GM23248 (cell line): Measurements from ENCODE around the gene LPAR1. TPM values are rescaled to one million over a fixed set of nuclear protein-coding genes. Genes with fewer than 3 reads are reported as not detected.

ENCODE experiments used
- DNase-seq: peaks from one replicate; pipeline ENCODE4 v3.0.0-alpha.2; 2015
- H2AFZ ChIP-seq: fragments of 200-600 bp; sonication (generic); 2 replicates; pipeline ENCODE4 v1.6.1; 2016; ENCODE audit warnings: antibody characterized with exemption
- H3F3A ChIP-seq: fragments of 200-600 bp; sonication (generic); 2 replicates; pipeline ENCODE4 v1.6.1; 2016; ENCODE audit warnings: mild to moderate bottlenecking, antibody characterized with exemption, mixed run types; ENCODE audit not compliant: insufficient read depth
- H3K27ac ChIP-seq: fragments of 200-600 bp; sonication (generic); 2 replicates; pipeline ENCODE4 v1.5.1; 2016; ENCODE audit warnings: mild to moderate bottlenecking
- H3K27me3 ChIP-seq: fragments of 200-600 bp; sonication (generic); replicated peaks from 2 replicates; pipeline ENCODE4 v1.6.1; 2016; ENCODE audit warnings: mild to moderate bottlenecking; ENCODE audit not compliant: insufficient read depth
- H3K36me3 ChIP-seq: fragments of 200-600 bp; sonication (generic); 2 replicates; pipeline ENCODE4 v1.6.1; 2016; ENCODE audit warnings: low read depth, mild to moderate bottlenecking
- H3K4me1 ChIP-seq: fragments of 200-600 bp; sonication (generic); 2 replicates; pipeline ENCODE4 v1.6.1; 2016; ENCODE audit warnings: mild to moderate bottlenecking; ENCODE audit not compliant: insufficient read depth
- H3K4me2 ChIP-seq: fragments of 200-600 bp; sonication (generic); one replicate; pipeline ENCODE4 v1.6.1; 2016; ENCODE audit warnings: mild to moderate bottlenecking; ENCODE audit not compliant: unreplicated experiment
- H3K4me3 ChIP-seq: fragments of 200-600 bp; sonication (generic); 2 replicates; pipeline ENCODE4 v1.5.1; 2016; ENCODE audit warnings: mild to moderate bottlenecking
- H3K79me2 ChIP-seq: fragments of 200-600 bp; sonication (generic); 2 replicates; pipeline ENCODE4 v1.6.1; 2016; ENCODE audit warnings: mild to moderate bottlenecking; ENCODE audit not compliant: insufficient read depth
- H3K9ac ChIP-seq: fragments of 200-600 bp; sonication (generic); 2 replicates; pipeline ENCODE4 v1.6.1; 2016; ENCODE audit warnings: mild to moderate bottlenecking
- H3K9me2 ChIP-seq: fragments of 200-600 bp; sonication (generic); 2 replicates; pipeline ENCODE4 v1.6.1; 2016; ENCODE audit warnings: mixed run types, mild to moderate bottlenecking, moderate library complexity; ENCODE audit not compliant: insufficient read depth
- H3K9me3 ChIP-seq: fragments of 200-600 bp; sonication (generic); one replicate; pipeline ENCODE4 v1.6.1; 2017; ENCODE audit warnings: low read depth
- H4K20me1 ChIP-seq: fragments of 200-600 bp; sonication (generic); 2 replicates; pipeline ENCODE4 v1.6.0; 2016; ENCODE audit not compliant: insufficient read depth
- EZH2 ChIP-seq: fragments of 200-600 bp; sonication (generic); IDR thresholded peaks from 2 replicates; pipeline ENCODE4 v1.6.1; 2018; ENCODE audit warnings: antibody characterized with exemption, mild to moderate bottlenecking; ENCODE audit not compliant: insufficient read depth, poor library complexity, severe bottlenecking
- EZH2phosphoT487 ChIP-seq: fragments of 200-600 bp; sonication (generic); IDR thresholded peaks from 2 replicates; pipeline ENCODE4 v1.6.1; 2018; ENCODE audit warnings: antibody characterized with exemption, moderate library complexity, mild to moderate bottlenecking, low read depth; ENCODE audit not compliant: insufficient read depth
- WGBS, 2 experiments: methylation state at CpG; one replicate each; pipeline ENCODE4 v1.1.6; 2015 to 2017; ENCODE audit warnings: low lambda C conversion rate in 2 of 2, low coverage in 1 of 2; ENCODE audit errors: missing lambda C conversion rate in 2 of 2; 5-methylcytosine and 5-hydroxymethylcytosine counted together
- in situ Hi-C: fragments of 300-500 bp; cut with MboI; formaldehyde crosslinking; loops from 2 replicates; pipeline ENCODE4 v1.15.0; 2020
- polyA plus RNA-seq: library from polyadenylated mRNA; unstranded; fragments of >200 nt; fragmentation: Nextera tagmentation; extraction: Ambion mirVana; gene quantifications from 2 replicates; pipeline ENCODE4 v1.2.1, GENCODE V29; 2016
- total RNA-seq: library from RNA; depleted of rRNA; stranded (reverse); fragments of >200 nt; shearing (Covaris generic); gene quantifications from 2 replicates; pipeline ENCODE4 v1.2.3, GENCODE V29; 2014

The LPAR1 gene
- total and polyA plus RNA-seq, 2 experiments from 2014 or later, result 40.1 to 90.8 TPM

DNA sequence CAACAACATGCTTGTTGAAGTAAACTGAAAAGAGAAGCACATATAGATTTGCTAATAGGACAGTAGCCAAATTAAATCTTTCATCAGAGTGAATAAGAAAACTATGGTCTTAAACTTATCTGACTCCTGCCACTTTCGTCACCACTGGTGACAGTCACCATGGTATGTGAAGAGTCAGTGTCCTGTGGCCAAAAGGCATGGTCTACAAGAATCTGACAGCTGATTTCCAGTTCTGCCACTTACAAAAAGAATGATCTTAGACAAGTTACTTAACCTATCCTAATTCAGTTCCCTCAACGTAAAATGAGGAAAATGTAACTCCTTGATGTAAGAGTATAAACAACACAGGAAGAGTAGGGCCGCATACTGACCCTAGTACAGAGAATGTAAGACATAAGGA lies 102.0 kb downstream of the LPAR1 start:
- Histone ChIP-seq H3K79me2 (peaks cover 90% of the 10 kb centered on the region), H3K27ac (peak overlapping the region; percentile 82), H3K27me3 (no peaks in the 10 kb centered on the region), H3K4me3 (peak overlapping the region; percentile 37), H3K4me1 (peaks cover 78% of the 10 kb centered on the region), H2AFZ (no peak overlapping the region), H3K9me3 (no peaks in the 10 kb centered on the region), H3K36me3 (peaks cover 13% of the 10 kb centered on the region; the same call in 1 of the 2 replicates), H3K9me2 (no peaks in the 10 kb centered on the region), H3K9ac (peak overlapping the region; percentile 43), H3K4me2 (peak overlapping the region; percentile 75), H4K20me1 (no peaks in the 10 kb centered on the region), H3F3A (peaks cover 80% of the 10 kb centered on the region)
- TF ChIP-seq EZH2phosphoT487, result no peak
- no peak for TF ChIP-seq EZH2
- peak; percentile 32 for DNase-seq
- 11 to 14% methylated on average over 3 of the region's 3 CpGs for WGBS, 2 experiments
- in situ Hi-C loops, result no loop called here

GRCh38 chr9:110935829-110936228 lies 102.4 kb downstream of the LPAR1 start:
- Histone ChIP-seq H3K4me3 (no peak overlapping the region), H3K27me3 (no peaks in the 10 kb centered on the region), H3K27ac (peak overlapping the region; percentile 82), H3K4me2 (peak overlapping the region; percentile 75), H3K4me1 (peaks cover 78% of the 10 kb centered on the region), H3F3A (peaks cover 80% of the 10 kb centered on the region), H3K79me2 (peaks cover 90% of the 10 kb centered on the region), H3K36me3 (peaks cover 9% of the 10 kb centered on the region; the same call in 1 of the 2 replicates), H3K9me2 (no peaks in the 10 kb centered on the region), H4K20me1 (no peaks in the 10 kb centered on the region), H2AFZ (no peak overlapping the region), H3K9ac (peak overlapping the region; percentile 43), H3K9me3 (no peaks in the 10 kb centered on the region)
- 27 to 36% methylated on average over 3 of the region's 3 CpGs for WGBS, 2 experiments
- in situ Hi-C loops, result no loop called here
- peak; percentile 58 for DNase-seq
- no peak for TF ChIP-seq EZH2phosphoT487
- TF ChIP-seq EZH2, result no peak

DNA sequence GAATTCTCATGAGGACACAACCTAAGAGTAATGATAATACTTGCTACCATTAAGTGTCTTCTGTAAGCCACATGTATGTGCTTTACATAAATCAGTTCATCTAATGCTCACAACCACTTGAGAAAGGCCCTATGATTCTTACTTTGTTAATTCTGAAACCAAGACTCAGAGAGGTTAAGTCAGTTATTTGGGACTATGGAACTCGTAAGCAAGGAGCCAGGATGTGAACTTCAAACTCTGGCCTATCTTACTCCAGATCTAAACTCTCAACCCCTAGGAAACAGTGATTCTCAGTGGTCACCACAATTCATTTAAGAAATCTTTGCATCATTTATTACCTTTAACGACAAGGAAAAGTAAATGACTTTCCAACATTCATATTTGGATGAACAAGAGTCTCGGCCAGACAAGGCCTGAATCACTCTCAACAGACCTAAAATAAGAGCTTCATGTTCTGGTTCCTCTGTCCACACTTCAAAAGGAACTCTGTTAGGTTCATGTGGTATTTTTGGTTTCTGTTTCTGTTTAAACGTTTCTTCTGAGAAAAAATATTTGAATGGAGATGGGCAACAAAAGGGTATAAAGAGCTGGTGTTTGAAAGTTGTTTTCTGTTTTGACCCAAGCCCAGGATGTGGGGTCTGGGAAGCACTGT lies 104.8 kb downstream of the LPAR1 start:
- no peaks in the 10 kb centered on the region for H4K20me1 ChIP-seq

GRCh38 chr9:110932863-110933262 lies 105.4 kb downstream of the LPAR1 start:
- peak overlapping the region; percentile 46 for H3K4me2 ChIP-seq
- peak; percentile 47 for DNase-seq

More for the DNA sequence above, 104.8 kb downstream of the LPAR1 start:
- peak; percentile 58 for DNase-seq
- H2AFZ ChIP-seq, result peak overlapping the region; percentile 19
- H3K9me3 ChIP-seq, result no peaks in the 10 kb centered on the region
- peak overlapping the region; percentile 46 for H3K4me2 ChIP-seq
- H3K27ac ChIP-seq, result peak overlapping the region; percentile 82
- H3K4me3 ChIP-seq, result peak overlapping the region; percentile 28
- peak overlapping the region; percentile 33; the same call in 1 of the 2 replicates for H3K9ac ChIP-seq
- in situ Hi-C loops, result no loop called here
- peaks cover 90% of the 10 kb centered on the region for H3K79me2 ChIP-seq
- H3F3A ChIP-seq, result peaks cover 64% of the 10 kb centered on the region
- H3K9me2 ChIP-seq, result no peaks in the 10 kb centered on the region
- peaks cover 68% of the 10 kb centered on the region for H3K4me1 ChIP-seq
- no peaks in the 10 kb centered on the region for H3K27me3 ChIP-seq
- no peaks in the 10 kb centered on the region for H3K36me3 ChIP-seq
- no peak for TF ChIP-seq EZH2
- TF ChIP-seq EZH2phosphoT487, result no peak
- WGBS, 2 experiments, result 16 to 19% methylated on average over 4 of the region's 4 CpGs

More at GRCh38 chr9:110932863-110933262, 105.4 kb downstream of the LPAR1 start:
- H4K20me1 ChIP-seq, result no peaks in the 10 kb centered on the region
- WGBS, 2 experiments, result 51 to 54% methylated on average over 3 of the region's 3 CpGs
- H3K9ac ChIP-seq, result peak overlapping the region; percentile 33; the same call in 1 of the 2 replicates
- no peaks in the 10 kb centered on the region for H3K27me3 ChIP-seq
- H2AFZ ChIP-seq, result no peak overlapping the region
- peaks cover 63% of the 10 kb centered on the region for H3F3A ChIP-seq
- no peaks in the 10 kb centered on the region for H3K9me2 ChIP-seq
- H3K79me2 ChIP-seq, result peaks cover 90% of the 10 kb centered on the region
- TF ChIP-seq EZH2phosphoT487 (no peak), EZH2 (no peak)
- H3K36me3 ChIP-seq, result no peaks in the 10 kb centered on the region
- in situ Hi-C loops, result no loop called here
- H3K4me1 ChIP-seq, result peaks cover 71% of the 10 kb centered on the region
- peak overlapping the region; percentile 82 for H3K27ac ChIP-seq
- no peaks in the 10 kb centered on the region for H3K9me3 ChIP-seq
- peak overlapping the region; percentile 28 for H3K4me3 ChIP-seq
